KOPT-K1 (cell line): ENCODE results near the gene SEMA3B.
A peak's percentile ranks its signal among the peaks of the same experiment; 100 is the strongest.

Experiments
- H3K27ac ChIP-seq: fragments of 200-600 bp; sonication (generic); 2 replicates; pipeline ENCODE4 v1.5.1; 2016; ENCODE audit warnings: antibody characterized with exemption, mild to moderate bottlenecking, low read depth, low read length; ENCODE audit not compliant: poor library complexity, severe bottlenecking
- H3K36me3 ChIP-seq: fragments of 200-600 bp; sonication (generic); 2 replicates; pipeline ENCODE4 v1.5.1; 2017; ENCODE audit warnings: antibody characterized with exemption, mild to moderate bottlenecking, low read length, moderate library complexity; ENCODE audit not compliant: insufficient read depth
- H3K9me3 ChIP-seq: fragments of 200-600 bp; sonication (generic); 2 replicates; pipeline ENCODE4 v1.5.1; 2017; ENCODE audit warnings: antibody characterized with exemption, low read length, mild to moderate bottlenecking; ENCODE audit not compliant: insufficient read depth, poor library complexity, severe bottlenecking

The SEMA3B gene

GRCh38 chr3:50245251-50245745 lies 23.6 kb upstream of the SEMA3B start:
- Histone ChIP-seq H3K27ac (peak overlapping the region; percentile 75), H3K9me3 (no peaks in the 10 kb centered on the region), H3K36me3 (peaks cover 73% of the 10 kb centered on the region)

DNA sequence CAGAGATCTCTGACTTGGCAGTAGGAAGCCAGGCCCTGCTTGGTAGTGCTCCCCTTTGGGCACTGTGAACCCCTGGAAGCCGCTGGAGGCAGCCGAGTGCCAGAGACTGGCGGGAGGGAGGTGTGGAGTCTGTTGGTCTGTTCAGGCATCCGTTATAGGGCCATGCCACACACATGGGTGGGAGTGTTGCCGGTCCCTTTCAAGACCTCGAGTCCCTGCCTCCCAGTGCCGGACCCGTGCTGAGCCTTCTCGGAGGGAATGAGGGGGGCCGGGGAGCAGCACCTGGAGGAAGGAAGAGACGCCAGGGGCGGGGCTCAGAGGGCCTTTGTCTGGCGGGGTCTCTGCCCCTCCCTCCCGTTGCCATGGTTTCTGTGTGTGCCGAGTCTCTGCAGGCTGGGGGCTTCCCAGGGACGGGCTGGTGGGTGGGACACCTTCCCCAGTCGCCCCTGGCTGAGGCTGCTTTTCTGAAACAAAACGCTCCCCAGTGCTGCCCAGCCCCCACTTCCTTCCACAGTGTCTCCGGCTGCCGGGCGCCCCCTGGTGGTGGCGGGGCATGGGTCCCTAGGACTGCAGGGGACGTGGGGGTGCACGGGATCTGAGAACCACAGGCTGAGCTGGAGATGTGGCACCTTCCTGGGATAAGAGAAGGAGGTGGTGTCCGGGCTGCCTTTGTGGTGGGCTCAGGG lies 23.0 kb upstream of the SEMA3B start:
- H3K36me3 ChIP-seq = peaks cover 73% of the 10 kb centered on the region
- H3K9me3 ChIP-seq = no peaks in the 10 kb centered on the region
- peak overlapping the region; percentile 75 for H3K27ac ChIP-seq

- Histone ChIP-seq H3K9me3 (no peaks in the 10 kb centered on the region), H3K27ac (peak overlapping the region; percentile 75), H3K36me3 (peaks cover 73% of the 10 kb centered on the region)
These were observed 22.4 kb upstream of the SEMA3B start for GRCh38 chr3:50246517-50246954.

- no peak overlapping the region for H3K27ac ChIP-seq
- H3K9me3 ChIP-seq = no peaks in the 10 kb centered on the region
- H3K36me3 ChIP-seq = peaks cover 75% of the 10 kb centered on the region
These were observed 20.6 kb upstream of the SEMA3B start for GRCh38 chr3:50248387-50248786.

DNA sequence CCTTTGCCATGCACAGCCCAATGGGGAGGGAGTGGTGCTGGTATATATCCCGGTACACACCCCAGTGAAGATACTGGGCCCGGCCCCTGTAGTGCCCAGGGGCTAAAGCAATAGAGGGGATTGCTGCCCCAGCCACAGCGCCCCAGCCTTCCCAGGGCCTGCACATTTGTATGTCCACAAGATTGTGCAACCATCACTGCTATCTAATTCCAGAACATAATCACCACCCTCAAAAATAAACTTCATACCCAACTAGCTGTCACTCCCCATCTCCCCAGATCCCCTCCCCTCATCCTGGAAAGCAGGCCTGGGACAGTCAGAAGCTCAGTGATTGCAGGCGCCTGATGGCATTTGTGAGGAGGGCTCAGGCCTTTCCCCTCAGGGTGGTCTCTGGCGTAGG lies 19.5 kb upstream of the SEMA3B start:
- no peak overlapping the region for H3K27ac ChIP-seq
- peaks cover 77% of the 10 kb centered on the region for H3K36me3 ChIP-seq
- H3K9me3 ChIP-seq = no peaks in the 10 kb centered on the region

GRCh38 chr3:50250514-50250913 lies 18.4 kb upstream of the SEMA3B start:
- Histone ChIP-seq H3K27ac (no peak overlapping the region), H3K36me3 (peaks cover 86% of the 10 kb centered on the region), H3K9me3 (no peaks in the 10 kb centered on the region)

DNA sequence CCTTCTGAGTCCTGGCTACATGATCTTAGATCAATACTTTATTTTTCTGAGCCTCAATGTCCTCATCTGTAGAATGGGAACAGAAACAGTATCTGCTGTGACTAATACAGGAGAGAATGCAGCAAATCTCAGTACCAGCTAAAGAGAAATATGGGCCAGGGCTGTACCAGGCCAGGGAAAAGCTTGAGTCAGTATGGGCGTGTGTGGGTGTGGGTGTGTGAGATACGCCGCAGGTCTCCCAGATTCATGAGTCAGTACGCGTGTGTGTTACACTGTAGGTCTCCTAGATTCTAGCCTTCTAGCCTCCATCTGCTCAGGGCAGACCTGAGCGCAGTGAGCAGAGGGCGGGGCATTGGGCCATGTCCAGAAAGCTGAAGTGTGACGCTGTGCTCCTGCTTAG lies 17.7 kb upstream of the SEMA3B start:
- H3K9me3 ChIP-seq = no peaks in the 10 kb centered on the region
- H3K27ac ChIP-seq = no peak overlapping the region
- H3K36me3 ChIP-seq = peaks cover 93% of the 10 kb centered on the region

DNA sequence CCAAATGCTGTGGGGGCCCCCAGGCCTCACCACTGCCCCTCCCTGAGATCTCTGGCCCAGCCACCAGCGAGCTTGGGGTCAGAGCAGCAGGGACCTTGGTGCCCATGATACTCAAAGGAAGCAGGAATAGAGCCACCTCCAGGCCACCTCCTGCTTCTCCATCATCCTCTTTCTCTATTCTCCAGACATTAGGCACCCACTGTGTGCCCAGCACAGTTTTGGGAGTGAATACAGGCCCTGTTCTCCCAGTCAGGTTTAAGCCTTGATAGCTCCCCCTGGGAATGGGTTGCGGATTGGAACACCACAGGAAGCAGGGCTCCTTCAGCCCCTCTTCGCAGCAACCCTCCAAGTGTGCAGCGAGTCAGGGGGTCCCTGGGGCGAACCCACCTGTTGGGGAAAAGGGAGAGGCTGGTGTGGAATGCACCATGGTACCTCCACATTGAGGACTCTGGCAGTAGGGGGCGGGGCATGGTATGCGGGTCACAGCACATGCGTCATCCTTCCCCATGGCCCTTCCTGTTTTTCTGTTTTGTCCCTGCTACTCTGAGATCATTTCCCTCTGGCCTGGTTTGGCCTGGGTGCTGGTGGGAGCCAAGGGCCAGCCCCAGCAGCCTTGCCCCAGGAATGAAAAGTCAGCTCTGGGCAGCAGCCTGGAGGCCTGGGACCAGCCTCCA lies 14.2 kb upstream of the SEMA3B start:
- Histone ChIP-seq H3K36me3 (peaks cover 100% of the 10 kb centered on the region), H3K9me3 (no peaks in the 10 kb centered on the region), H3K27ac (no peak overlapping the region)

DNA sequence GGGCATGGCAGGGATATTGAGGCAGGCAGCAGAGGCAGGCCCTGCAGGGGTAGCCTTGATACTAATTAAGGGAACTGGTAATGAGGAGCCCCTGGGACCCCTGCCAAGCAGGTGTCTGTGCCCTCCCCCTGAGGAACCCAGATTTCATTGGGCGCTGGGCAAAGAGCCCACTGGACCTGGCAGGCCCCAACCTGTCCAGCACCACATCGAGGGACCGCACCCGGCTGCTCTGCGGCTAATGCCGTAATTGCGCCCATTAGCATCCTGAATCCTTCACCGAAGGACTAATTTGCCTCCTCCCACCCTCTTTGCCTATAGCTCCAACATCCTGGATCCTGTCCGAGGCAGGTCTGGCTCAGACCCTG lies 13.7 kb upstream of the SEMA3B start:
- H3K27ac ChIP-seq = no peak overlapping the region

DNA sequence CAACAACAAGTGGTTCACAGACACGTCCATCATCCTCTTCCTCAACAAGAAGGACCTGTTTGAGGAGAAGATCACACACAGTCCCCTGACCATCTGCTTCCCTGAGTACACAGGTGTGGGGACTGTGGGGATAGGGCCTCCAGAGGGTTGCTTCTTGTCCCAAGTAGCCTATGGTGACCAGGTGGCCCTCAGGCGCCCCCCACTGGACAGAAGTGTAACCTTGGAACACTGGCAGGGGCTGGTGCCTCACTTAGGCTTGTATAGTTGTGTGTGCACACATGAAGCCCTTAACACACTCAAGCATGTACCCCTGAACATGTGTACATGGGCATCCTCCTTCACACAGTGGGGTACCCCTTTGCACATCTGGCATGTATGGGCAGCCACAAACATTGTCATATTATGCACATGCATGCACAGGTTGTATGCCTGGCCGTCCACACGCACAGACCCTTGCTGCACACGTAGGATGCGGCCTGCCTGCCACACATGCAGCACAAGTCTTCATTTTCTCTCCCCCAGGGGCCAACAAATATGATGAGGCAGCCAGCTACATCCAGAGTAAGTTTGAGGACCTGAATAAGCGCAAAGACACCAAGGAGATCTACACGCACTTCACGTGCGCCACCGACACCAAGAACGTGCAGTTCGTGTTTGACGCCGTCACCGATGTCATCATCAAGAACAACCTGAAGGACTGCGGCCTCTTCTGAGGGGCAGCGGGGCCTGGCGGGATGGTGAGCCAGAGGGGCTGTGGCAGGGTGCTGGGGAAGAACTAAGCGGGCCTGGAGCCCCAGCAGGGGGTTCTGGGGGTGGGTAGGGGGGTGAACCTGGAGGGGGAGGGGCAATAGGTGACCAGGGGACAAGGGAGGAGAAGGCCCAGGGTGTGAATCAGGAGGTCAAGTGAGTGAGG lies 11.7 kb upstream of the SEMA3B start:
- no peaks in the 10 kb centered on the region for H3K9me3 ChIP-seq
- H3K27ac ChIP-seq = no peak overlapping the region
- H3K36me3 ChIP-seq = peaks cover 76% of the 10 kb centered on the region

More for the DNA sequence above, 13.7 kb upstream of the SEMA3B start:
- no peaks in the 10 kb centered on the region for H3K9me3 ChIP-seq
- peaks cover 96% of the 10 kb centered on the region for H3K36me3 ChIP-seq

GRCh38 chr3:50258029-50258680 lies 10.8 kb upstream of the SEMA3B start:
- Histone ChIP-seq H3K27ac (no peak overlapping the region), H3K36me3 (peaks cover 67% of the 10 kb centered on the region), H3K9me3 (no peaks in the 10 kb centered on the region)

- peaks cover 59% of the 10 kb centered on the region for H3K36me3 ChIP-seq
- H3K27ac ChIP-seq = no peak overlapping the region
- no peaks in the 10 kb centered on the region for H3K9me3 ChIP-seq
These were observed 10.0 kb upstream of the SEMA3B start for GRCh38 chr3:50258979-50259378.

GRCh38 chr3:50259432-50260026 lies 9.4 kb upstream of the SEMA3B start:
- H3K9me3 ChIP-seq = no peaks in the 10 kb centered on the region
- peaks cover 53% of the 10 kb centered on the region for H3K36me3 ChIP-seq
- H3K27ac ChIP-seq = no peak overlapping the region
